ENCODE results near the gene POLR2L.

POLR2L gene

DNA sequence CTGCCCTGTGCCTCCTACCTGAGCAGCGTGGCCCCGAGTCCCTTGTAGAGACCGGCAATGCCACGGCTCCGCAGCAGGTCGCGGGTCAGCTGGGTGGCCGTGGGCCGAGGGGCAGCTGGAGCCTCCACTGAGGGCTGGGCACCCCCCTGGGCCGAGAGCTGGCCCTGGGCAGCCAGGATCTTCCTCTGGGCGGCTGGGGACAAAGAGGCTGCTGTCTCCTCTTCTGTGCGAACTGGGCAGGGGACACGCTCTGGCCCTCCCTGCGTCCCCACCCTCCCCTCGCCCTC, 49.9 kb downstream of the POLR2L start:
- DNase-seq, result no peak

DNA sequence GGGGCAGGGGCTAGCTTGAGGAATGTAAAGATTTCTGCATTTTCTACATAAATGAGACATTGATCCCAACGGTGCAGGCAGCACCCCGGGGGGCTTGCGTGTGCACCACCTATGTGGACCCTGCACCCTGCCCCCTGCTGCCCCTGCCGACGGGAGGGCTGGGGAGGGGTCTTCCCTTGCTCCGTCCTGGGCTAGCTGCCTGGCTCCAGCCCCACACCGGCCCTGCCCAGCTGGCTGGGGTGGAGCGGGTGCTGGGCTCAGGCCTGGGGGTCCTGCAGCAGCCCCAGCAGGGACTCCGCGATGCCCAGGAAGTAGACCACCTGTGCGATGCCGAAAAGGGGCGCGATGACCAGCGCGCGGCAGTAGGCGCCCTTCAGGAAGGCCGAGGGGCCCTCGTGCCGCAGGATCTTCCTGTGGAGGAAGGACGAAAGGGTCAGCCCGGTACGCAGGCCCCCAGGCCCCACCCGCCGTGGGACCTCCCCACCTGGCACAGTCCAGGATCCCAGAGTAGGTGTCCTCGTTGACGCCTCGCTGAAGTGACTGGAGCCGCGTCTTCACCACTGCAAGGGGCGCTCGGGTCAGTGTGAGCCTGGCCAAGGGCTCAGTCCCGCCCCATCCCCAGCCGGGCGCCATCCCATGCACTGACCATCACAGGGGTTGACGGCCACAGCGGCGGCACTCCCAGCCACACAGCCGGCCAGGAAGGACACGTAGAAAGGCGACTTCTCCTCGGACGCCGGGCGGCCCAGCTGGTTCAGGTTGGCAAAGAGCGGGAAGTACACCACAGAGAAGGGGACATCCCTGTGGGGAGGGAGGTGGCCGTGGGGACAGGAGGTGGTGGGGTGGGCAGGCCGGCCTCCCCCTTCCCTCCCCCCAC, 50.4 kb downstream of the POLR2L start:
- DNase-seq, result no peak

DNA sequence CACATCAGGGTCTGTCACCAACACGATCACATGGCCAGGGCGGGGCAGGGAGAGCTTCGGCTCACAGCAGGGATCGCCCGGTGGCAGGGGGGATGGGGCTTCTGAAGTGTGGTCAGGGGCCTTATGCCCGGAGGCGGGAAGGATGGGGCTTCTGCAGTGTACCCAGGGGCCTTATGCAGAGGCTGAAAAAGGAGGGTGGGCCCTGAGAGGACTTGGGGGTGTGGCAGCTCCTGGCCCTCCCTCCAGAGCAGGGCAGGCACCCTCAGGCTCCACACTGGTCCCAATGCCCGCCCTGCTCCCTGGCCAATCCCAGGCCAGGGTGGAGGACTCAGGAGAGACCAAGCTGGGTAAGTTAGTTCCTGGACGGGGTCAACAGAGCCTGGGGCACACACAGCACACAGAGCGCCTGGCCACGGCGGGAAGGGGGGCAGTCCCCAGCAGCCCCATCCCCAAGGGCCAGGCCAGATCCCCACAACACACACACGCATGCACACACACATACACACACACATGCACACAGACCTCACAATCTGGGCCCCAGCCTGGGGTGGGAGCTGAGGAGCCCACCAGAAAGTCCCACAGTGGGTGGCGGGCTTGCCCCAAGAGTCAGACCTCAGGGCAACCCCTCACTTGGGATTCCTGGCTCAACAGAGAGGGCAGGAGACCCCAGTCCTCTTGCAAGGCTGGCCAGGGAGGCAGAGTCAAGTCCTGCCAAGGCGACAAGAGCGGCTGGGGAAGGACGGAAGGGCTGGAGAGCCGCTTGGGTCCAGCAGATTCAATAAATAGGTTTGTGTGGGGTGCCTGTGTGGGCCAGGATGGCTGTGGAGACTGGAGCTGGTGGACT, 51.4 kb downstream of the POLR2L start:
- no peak for DNase-seq

DNA sequence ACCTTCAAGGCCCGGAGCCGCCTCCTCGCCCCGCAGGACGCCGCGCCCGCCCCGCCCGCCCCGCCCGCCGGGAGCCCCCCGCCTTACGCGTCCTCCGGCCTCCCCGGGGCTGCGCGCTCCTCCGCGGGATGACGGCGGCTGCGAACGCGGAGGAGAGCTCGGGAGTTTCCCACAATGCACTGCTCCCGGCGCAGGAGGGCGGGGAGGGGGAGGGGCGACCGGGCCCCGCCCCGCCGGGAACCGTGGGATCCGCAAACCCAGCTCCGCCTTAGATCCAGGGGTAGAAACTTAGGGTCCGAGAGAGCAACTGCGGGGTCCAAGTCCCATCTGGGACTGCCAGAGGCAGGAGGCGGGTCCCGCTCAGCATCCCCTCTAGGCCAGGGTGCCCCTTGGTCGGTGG, 52.4 kb downstream of the POLR2L start, which contains the start of gene CEND1:
TSS of gene CEND1 (minus strand) at position 148 of the 400 bp plus-strand sequence. CDS start 1,514 bp downstream, outside the sequence.
- peak; percentile 14 for DNase-seq
